GM21390 (cell line): ENCODE measurements around the gene GRK5.
"Not testable (repeated sequence)": the region's sequence is repeated elsewhere in the genome, so short reads cannot be mapped to it uniquely, and the experiment has no call there.

Source experiments
- ATAC-seq: cut with Tn5 transposase; IDR thresholded peaks from one replicate; pipeline ENCODE4 v1.9.1; 2021; ENCODE audit not compliant: unreplicated experiment

GRK5 gene

DNA sequence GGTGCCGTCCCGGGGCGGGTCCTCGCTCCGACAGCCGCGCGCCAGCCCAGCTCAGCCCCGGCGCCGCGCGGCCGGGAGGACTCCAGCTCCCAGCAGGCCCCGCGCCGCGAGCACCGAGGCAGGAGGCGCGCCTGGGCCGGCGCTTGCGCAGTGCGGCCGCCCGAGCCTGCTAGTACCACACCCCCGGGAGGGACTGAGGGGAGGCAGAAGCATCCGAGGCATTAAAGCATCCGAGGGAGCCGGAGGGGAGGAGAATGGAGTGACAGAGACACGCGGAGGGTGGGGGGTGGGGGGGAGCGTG lies at the start of gene GRK5:
Gene GRK5, plus strand, starts transcription at position 206 of the 301 bp plus-strand sequence. CDS start 347 bp downstream, outside the sequence.
- peak; percentile 73 for ATAC-seq

DNA sequence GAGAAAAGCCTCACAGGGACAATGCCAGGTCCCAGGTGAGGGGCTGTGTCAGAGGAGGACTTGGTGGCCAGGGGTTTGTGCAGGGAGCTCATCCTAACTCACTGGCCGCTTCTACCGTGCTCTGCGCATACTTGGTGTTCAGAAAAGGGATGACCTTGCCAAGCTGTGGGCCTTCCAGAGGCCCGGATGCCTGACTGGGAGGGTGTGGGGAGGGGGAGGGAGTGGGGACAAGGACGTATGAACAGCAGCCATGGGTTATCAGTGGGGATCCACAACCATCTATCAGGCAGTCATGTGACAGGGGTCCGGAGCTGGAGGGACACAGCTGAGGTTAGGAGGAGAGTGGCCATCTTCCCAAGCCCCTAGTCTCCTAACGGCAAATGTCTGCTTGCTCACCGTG lies 48.0 kb upstream of the GRK5 start:
- ATAC-seq, result no peak

DNA sequence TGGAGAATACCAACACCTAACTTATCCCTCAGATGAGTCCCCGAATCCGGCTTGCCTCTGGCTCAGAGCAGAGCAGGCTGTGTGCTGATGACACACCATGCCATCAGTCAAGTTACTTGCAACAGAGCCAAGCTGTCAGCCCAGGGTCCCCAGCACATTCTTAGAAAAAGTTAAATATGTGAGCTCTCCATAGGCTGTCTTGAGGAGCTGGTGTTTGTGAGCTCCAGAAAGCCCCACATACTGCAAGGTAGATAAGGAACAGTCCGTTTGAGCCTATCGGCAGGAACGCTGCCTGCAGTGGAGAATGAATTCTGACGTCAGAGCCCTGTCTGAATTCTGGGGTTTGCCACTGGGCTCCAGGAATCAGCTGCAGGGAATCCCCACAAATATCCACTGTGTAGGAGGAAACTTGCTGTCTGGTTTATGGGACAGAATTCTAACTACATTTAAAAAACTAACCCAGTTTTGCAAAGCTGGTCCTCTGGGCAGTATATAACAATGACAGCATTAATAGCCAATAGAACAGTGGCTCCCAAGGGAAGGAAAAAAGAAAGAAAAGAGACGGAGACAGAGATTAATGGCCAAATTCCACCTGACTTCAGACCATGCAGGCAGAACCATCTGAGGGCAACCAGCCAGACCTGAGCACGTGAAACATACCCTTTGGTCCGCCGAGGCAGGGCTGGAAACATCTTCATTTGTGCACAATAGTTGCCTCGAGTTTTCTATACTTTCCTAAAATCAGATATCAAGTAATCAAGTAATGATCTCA lies 45.5 kb upstream of the GRK5 start:
- ATAC-seq, result no peak

DNA sequence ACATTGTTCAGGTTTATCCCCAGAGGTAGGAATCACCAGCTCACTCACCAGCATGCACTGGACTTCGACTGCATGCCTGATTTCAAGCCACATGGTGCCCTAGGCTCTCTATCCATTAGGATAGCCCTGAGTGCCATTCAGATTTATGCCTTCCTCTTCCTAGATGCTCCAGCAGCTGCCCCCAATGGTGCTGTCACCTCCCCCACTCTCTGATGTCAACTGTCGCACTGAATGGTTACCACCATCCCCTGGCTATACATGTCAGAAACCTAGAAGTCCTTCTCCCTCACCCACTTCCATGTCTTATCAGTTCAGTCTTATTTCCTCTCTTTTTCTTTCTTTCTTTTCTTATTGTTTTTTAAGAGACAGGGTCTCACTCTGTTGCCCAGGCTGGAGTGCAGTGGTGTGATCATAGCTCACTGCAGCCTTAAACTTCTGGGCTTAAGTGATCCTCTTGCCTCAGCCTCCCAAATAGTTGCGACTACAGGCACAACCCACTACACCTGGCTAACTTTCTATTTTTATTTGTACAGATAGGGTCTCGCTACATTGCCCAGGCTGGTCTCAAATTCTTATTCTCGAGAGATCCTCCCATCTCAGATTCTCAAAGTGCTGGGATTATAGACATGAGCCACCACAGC lies 44.8 kb upstream of the GRK5 start:
- ATAC-seq, result no peak

DNA sequence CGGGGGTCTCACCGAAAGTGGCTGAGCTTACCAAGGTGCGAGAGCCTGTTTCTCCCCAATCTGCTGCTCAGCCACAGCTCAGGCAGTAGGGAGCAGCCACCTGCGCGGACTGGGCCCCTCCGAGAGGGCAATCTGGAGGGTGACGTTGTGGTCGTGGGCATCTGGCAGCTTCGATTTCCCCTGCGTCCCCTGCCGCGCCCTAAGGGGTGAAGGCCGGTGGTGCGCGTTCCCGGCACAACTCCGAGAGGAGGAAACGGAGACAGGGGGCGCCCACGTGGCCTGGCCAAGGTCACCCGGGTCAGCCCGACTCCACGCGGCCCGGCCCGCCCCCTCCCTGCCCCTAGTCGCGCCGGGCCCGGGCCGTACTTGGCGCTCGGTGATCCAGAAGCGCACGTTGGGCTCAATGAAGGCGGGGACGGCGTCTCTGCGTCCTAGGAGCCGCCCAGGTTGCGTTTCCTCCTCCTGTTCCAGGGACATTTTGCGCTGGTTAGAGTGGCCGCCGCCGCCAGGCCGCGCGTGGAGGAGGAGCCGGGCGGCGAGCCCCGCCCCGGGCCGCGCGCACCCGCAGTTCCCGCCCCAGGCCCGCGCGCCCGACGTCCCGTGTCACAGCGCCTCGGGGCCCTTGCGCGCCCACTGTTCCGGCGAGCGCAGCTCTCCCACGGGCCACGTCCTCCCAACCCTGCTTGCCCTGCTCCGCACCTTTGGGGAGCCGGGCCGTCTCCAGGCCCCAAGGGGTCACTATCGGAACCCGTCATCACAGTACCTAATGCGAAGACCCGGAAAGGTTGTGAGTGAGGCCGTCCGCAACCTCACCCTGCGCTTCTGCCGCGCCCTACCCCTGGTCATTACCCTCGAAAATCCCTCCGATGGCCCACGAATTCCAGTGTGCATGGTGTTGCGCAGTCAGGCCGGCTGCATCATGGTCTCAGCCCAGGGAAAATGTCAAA lies 41.9 kb upstream of the GRK5 start, which contains the start of gene SFXN4:
Gene SFXN4, minus strand, starts transcription at position 544 of the 947 bp plus-strand sequence. Its CDS starts 67 bp downstream, at position 477.
- ATAC-seq, result peak; percentile 92

DNA sequence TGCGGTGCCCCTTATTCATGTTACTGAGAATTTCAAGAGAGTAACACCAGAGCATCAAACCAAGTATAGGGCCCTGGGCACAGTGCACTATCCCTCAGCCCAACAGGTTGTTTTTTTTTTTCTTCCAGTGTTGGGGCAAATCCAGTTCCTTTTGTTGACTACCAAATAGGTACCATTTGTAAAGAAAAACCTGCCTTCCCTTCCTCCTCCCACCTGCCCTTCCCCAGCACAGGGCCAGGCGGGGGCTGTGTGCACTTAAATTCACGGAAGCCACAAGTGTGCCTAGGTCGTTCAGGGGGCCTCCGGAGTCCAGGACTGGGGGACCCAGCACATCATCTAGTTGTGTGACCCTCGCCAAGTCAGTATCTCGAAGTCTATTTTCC lies 41.3 kb upstream of the GRK5 start:
- no peak for ATAC-seq

DNA sequence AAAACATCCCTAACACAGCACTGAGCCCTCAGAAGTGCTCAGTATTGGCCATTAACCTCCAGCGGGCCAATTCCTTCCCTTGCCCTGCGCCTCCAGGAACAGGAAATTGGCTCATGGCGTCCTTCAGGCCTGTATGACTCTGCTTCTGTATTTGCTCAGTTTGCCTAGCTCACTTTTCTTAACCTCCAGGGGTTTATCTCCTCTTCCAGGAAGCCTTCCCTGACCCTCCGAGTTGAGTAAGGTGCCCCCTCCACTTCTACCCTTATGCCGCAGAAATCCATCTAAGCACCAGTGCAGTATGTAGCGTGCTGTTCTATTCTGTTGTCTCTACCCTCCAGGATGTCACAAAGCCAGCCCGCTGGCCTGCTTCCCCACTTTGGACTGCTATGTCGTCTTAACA lies 40.8 kb upstream of the GRK5 start:
- ATAC-seq, result no peak

DNA sequence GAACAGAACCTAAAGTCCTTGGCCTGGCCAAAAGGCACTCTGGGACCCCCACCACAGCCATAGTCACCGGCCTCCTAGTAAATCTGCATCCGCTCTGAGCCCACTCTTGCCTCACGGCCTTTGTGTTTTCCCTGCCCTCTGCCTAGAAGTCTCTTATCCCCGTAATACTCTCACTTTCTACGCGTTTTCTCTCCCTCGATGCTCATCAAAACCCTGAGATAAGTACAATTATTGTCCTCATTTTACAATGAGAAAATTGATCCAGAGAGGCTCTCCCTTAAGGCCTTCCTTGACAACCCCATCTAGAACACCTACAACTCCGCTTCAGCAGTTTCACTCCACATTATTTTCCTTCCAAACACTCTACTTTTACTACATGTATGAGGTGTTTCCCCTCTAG lies 40.3 kb upstream of the GRK5 start:
- no peak for ATAC-seq

DNA sequence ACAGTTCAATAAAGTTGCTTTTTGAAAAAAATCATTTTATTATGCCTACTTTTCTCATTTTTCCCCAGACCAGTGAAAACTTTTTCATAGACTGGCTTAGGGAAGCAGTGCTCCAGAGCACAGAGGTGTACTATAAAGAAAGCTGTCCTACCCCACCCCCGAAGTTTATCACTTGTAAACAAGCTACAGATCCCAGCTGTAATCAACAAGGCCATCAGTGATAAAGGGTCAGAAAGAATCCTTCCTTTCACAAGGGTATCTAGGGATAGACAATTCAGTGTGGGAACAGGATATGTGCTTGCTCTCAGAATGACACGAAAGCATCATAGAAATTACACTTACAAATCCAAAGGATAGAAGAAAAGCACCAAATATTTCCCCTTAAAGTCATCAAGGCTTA lies 33.3 kb upstream of the GRK5 start:
- no peak for ATAC-seq

DNA sequence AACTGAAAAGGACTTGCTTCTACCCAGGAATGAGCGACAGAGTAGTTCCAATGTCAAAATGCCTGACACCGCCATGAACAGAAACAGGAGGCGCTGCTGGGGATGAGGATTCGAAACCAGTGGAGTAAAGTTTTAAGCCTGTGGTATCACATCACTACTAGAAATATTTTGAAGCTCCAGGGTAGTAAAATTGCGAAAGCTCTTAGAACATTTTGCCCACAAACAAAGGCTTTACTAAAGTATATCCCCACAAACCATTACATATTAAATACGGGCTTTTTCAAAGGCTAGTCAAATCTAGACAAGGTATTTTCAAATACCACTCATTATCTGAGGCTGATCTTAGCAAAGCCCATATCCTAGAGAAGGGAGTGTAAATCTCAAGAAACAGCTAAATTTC lies 31.2 kb upstream of the GRK5 start:
- no peak for ATAC-seq

DNA sequence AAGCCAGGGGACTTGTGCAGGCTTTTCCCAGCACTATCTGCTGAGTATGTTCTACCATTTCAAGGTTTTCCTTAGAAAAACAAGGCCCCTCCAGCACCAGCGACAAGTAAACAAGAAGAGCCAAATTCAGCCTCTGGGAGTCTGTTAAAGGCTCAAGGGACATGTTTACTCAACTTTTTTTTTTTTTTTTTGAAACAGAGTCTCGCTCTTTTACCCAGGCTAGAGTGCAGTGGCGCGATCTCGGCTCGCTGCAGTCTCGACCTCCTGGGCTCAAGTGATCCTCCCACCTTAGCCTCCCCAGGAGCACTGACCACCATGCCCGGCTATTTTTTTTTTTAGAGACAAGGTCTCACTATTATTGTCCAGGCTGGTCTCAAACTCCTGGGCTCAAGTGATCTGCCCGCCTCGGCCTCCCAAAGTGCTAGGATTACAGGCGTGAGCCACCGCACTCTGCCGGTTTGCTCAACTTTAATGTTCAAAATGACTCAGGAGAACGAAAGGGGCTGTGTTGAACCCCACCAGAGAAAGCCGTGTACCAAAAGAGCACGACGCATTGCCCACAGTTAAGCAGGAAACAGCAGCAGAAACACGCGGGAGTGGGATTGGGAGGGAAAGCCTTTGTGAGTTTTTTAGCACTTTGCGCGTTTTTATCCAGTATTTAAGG lies 29.5 kb upstream of the GRK5 start:
- ATAC-seq, result peak; percentile 18

DNA sequence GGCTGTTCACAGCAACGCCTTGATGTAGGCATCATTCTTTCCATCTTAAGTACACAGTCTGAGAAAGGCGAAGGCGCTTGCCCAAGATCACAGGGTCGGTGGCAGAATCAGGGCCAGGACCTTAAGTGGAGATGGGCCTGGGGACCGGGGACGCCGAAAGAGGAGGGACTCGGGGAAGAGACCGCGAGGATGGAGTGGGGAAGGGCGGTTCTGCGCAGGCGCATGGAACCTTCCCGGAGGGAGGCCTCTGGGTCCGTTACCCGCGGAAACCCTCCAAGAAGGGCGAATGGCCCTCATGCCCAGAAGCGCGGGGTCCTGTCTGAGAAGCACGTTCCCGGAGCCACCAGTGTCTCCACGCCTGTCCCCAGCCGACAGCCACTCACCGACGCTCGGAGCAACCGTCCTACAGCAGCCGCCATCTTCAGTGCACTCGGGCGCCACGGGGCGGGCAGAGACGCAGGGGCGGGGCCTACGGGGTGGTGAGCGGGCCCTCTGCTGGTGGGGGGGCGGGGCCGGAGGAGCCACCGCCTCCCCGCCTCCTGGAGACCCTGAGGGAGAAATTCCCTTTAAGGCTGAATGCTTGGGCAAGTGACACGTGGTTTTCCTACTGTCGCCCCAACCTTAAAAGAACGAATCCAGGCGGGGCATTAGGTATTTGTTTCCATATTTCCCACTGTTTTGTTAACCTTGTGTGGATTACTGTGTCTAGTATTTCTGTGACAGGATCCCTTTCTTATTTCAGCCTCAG lies 28.8 kb upstream of the GRK5 start, which contains the start of gene PRDX3:
Gene PRDX3, minus strand, starts transcription at position 441 of the 748 bp plus-strand sequence. Its CDS starts 22 bp downstream, at position 419.
- ATAC-seq, result peak; percentile 95

DNA sequence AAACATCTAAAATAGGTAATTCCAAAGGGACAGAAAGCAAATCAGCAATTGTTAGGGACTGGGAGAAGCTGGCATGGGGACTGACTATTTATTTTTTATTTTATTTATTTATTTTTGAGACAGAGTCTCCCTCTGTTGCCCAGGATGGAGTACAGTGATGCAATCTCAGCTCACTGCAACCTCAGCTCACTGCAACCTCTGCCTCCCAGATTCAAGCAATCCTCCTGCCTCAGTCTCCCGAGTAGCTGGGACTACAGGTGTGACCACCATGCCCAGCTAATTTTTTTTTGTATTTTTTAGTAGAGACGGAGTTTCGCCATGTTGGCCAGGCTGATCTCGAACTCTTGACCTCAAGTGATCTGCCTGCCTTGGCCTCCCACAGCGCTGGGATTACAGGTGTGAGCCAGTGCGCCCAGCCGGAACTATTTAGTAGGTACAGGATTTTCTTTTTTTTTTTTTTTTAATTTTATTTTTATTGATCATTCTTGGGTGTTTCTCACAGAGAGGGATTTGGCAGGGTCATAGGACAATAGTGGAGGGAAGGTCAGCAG lies 26.4 kb upstream of the GRK5 start:
- not testable (repeated sequence) for ATAC-seq

DNA sequence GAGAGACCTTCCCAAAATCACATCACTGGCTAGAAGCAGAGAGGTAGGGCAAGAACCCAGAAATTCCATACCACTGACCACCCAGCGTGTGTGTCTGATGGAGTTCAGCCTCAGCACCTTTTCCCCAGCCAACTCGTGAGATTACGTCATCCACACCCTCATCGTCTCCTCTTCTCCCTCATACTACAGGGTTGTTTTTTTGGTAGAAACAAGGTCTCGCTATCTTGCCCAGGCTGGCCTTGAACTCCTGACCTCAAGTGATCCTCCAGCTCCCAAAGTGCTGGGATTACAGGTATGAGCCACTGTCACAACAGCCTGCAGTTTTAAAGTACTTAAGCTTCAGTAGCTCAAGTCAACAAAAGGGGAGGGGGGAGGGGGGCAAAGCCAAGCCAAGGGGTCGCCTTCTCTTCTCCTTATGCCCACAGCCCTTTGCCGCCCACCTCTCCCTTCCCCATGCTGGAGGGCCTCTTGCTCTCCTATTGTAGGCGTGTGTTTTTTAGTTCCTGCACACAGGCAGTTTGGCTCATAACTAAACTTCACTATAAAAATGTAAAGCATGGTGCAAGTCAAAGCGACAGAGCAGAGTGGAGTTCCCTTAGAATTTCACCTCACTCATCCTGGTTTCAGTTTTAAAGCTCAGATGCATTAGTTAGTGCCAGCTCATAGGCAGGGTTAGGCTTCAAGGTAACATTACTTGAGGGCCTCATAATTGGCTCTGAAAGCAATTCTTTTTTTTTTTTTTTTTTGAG lies 23.5 kb upstream of the GRK5 start:
- no peak for ATAC-seq

DNA sequence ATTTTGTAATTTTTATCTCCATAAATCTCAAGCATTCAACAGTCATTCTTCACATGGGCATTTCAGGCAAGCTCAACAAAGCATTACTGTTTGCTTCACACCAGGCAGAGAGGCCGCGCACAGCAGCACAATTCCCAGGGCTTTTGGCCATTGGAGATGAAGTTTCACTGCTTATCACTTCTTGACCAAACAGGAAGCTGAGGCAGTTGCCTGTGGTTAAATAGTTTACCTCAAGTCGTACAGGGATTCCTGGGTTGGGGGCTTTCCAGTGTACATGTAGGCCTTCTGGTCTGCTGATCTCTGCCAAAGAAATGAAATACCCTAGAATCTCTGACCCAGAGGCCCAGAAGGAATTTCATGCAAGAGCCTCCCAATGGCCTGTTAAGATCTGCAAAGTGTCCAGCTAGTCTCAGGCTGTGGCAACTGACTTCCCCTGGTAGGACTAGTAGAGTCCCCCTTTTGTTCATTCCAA lies 17.5 kb upstream of the GRK5 start:
- ATAC-seq, result no peak

DNA sequence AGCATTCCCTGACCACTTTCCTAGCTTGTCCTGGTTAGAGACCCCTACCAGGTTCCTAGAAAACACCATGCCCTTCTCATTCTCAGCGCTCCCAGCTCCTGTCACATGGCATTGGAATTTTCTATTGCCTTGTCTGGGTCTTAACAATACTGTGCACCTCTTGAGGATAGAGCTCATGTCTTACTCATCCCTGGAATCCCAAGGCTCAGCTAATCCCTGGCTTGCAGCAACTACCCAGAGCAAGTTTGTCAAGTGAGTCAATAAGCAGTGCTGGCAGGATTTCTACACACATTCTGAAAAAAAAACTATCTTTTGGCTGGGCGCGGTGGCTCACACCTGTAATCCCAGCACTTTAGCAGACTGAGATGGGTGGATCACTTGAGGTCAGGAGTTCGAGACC lies 17.0 kb upstream of the GRK5 start:
- no peak for ATAC-seq

DNA sequence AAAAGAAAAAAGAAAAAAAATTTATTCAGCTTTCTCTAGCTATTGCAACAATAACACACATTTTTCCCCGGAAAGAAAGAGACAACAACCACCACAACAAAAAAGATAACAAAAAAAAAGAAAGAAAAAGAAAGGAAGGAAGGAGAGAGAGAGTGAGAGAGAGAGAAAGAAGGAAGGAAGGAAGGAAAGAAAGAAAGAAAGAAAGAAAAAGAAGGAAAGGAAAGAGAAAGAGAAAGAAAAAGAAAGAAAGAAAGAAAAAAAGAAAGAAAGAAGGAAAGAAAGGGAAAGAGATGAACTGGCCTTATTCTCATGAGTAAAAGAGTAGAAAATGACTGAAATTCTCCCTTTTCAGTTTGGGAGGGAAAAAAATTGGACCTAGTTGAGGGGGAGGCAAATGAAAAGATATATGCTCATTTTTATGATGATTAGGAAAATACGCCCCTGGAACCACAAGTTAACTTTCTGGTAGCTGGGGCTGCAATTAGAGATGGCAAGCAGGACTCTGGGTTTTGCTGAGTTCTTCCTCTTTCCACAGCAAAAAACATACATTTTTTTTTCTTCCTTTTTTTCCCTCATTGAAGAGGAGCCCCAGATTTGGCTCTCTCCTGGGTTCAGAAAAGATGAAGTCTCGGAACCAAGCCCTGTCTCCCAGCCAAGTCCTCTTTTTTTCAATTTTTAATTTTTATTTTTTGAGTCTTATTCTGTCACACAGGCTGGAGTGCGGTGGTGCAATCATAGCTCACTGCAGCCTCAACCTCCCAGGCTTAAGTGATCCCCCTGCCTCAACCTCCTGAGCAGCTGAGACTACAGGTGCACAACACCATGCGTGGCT lies 16.2 kb upstream of the GRK5 start:
- no peak for ATAC-seq

DNA sequence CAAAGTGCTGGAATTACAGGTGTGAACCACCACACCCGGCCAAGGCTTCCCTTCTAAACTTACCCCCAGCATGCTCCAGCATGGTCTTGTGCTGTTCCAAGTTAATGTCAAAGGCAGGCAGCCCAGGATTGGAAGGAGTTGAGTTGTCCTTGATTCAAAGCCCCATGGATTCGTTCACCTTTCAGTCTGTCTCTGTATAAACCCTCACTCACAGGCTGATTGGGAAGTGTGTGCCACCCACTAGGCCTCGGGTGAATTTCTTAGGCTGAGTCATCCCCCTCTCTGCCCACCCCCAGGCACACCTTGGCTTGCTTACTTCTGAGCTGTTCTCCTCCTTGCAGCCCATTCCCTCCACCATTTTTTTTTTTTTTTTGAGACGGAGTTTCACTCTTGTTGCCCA lies 15.5 kb upstream of the GRK5 start:
- no peak for ATAC-seq
